Measurements from ENCODE around the gene AP1G2. TPM values are rescaled to one million over a fixed set of nuclear protein-coding genes. Genes with fewer than 3 reads are reported as not detected.

AP1G2 gene
- polyA plus RNA-seq, 2 of the 4 experiments (the other 2 are of a cell fraction): 80.6 to 83.7 TPM

- CTCF ChIA-PET: interaction anchor here (0.6 to 2.8 kb wide), 8 partner anchors 13 to 1886 kb away, joined by 3 to 13 read pairs (median 3); no protein-coding TSS in a partner anchor
Observed at GRCh38 chr14:23523229-23524016, 44.2 kb downstream of the AP1G2 start.

GRCh38 chr14:23522643-23523198 is 44.9 kb downstream of the AP1G2 start:
- no peaks in the 10 kb centered on the region for H3K4me1 ChIP-seq
- no peak overlapping the region for H3K27ac ChIP-seq
- no peak overlapping the region for H3K4me3 ChIP-seq
- CTCF ChIA-PET: interaction anchor here (0.6 to 2.8 kb wide), 7 partner anchors 12 to 1886 kb away, joined by 3 to 13 read pairs (median 3); no protein-coding TSS in a partner anchor
- POLR2A ChIA-PET: no interaction called here
- no peak for DNase-seq (ENCODE audit: low read depth in 1 of 2, low spot score in 1 of 2)
- H3K4me2 ChIP-seq: no peak overlapping the region
- no peak for FAIRE-seq
- TF ChIP-seq HOXB13 (CRISPR knock-in tag; IDR thresholded peaks at IDR 0.05; ENCODE audit: low read depth): no peak
- no peak for TF ChIP-seq KDM1A (IDR thresholded peaks at IDR 0.05; ENCODE audit: low read depth)
- no peak for TF ChIP-seq MAFK (IDR thresholded peaks at IDR 0.05; ENCODE audit: partially characterized antibody)
- TF ChIP-seq SREBF2 (IDR thresholded peaks at IDR 0.05): no peak
- no peak for TF ChIP-seq ZFP36 (IDR thresholded peaks at IDR 0.05; ENCODE audit: borderline replicate concordance, partially characterized antibody)
- TF ChIP-seq, protein P1, sequence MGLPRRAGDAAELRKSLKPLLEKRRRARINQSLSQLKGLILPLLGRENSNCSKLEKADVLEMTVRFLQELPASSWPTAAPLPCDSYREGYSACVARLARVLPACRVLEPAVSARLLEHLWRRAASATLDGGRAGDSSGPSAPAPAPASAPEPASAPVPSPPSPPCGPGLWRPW (IDR thresholded peaks at IDR 0.05): no peak
- TF ChIP-seq RFX5 (IDR thresholded peaks at IDR 0.05): no peak
- TF ChIP-seq, protein P2, sequence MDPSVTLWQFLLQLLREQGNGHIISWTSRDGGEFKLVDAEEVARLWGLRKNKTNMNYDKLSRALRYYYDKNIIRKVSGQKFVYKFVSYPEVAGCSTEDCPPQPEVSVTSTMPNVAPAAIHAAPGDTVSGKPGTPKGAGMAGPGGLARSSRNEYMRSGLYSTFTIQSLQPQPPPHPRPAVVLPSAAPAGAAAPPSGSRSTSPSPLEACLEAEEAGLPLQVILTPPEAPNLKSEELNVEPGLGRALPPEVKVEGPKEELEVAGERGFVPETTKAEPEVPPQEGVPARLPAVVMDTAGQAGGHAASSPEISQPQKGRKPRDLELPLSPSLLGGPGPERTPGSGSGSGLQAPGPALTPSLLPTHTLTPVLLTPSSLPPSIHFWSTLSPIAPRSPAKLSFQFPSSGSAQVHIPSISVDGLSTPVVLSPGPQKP (IDR thresholded peaks at IDR 0.05; ENCODE audit: low read depth, low read length): no peak
- TF ChIP-seq NPAS2 (CRISPR knock-in tag; IDR thresholded peaks at IDR 0.05; ENCODE audit: borderline replicate concordance): no peak
- no peak for TF ChIP-seq CHD2 (IDR thresholded peaks at IDR 0.05; ENCODE audit: low read length, partially characterized antibody)
- TF ChIP-seq BHLHE40 (IDR thresholded peaks at IDR 0.05; ENCODE audit: low read depth, low read length): no peak
- TF ChIP-seq HEYL (CRISPR knock-in tag; IDR thresholded peaks at IDR 0.05): no peak
- TF ChIP-seq CHD4 (IDR thresholded peaks at IDR 0.05; ENCODE audit: borderline replicate concordance): no peak
- TF ChIP-seq TP53 (CRISPR knock-in tag; IDR thresholded peaks at IDR 0.05): no peak
- no peak for TF ChIP-seq HOXB5 (CRISPR knock-in tag; IDR thresholded peaks at IDR 0.05)
- TF ChIP-seq FOSL2 (IDR thresholded peaks at IDR 0.05): no peak
- no peak for TF ChIP-seq FOSL2 (CRISPR knock-in tag; IDR thresholded peaks at IDR 0.05)
- no peaks in the 10 kb centered on the region for H3K9me3 ChIP-seq
- ATAC-seq: no peak
- 53% methylated on average over 8 of the region's 9 CpGs for WGBS (ENCODE audit: missing lambda C conversion rate)

More at GRCh38 chr14:23523229-23524016, 44.2 kb downstream of the AP1G2 start:
- H3K9me3 ChIP-seq: no peaks in the 10 kb centered on the region
- H3K4me2 ChIP-seq: no peak overlapping the region
- no peak overlapping the region for H3K27ac ChIP-seq
- POLR2A ChIA-PET: no interaction called here
- TF ChIP-seq RNF2 (IDR thresholded peaks at IDR 0.05; ENCODE audit: borderline replicate concordance, low read depth) (no peak), EHF (CRISPR knock-in tag; IDR thresholded peaks at IDR 0.05) (no peak), JUNB (IDR thresholded peaks at IDR 0.05) (no peak), TP53 (CRISPR knock-in tag; IDR thresholded peaks at IDR 0.05) (no peak), HOXA7 (CRISPR knock-in tag; IDR thresholded peaks at IDR 0.05) (no peak), CHD4 (IDR thresholded peaks at IDR 0.05; ENCODE audit: borderline replicate concordance) (no peak), POLR2A (IDR thresholded peaks at IDR 0.05; ENCODE audit: low read length) (no peak), MYC (IDR thresholded peaks at IDR 0.05; ENCODE audit: borderline replicate concordance, low read length) (no peak), RAD21 (conservative IDR thresholded peaks at IDR 0.05 in 1 of 2, IDR thresholded peaks at IDR 0.05 in 1 of 2) (no peak), RARB (CRISPR knock-in tag; IDR thresholded peaks at IDR 0.05) (no peak), KDM1A (IDR thresholded peaks at IDR 0.05; ENCODE audit: low read depth) (no peak), CBX2 (IDR thresholded peaks at IDR 0.05; ENCODE audit: borderline replicate concordance, low read depth) (no peak), BHLHE40 (IDR thresholded peaks at IDR 0.05; ENCODE audit: low read depth, low read length) (no peak), SREBF2 (IDR thresholded peaks at IDR 0.05) (no peak), NR3C1 (IDR thresholded peaks at IDR 0.05) (no peak), TFCP2L1 (CRISPR knock-in tag; IDR thresholded peaks at IDR 0.05) (no peak), BCL3 (IDR thresholded peaks at IDR 0.05) (no peak)
- TF ChIP-seq, protein P3, sequence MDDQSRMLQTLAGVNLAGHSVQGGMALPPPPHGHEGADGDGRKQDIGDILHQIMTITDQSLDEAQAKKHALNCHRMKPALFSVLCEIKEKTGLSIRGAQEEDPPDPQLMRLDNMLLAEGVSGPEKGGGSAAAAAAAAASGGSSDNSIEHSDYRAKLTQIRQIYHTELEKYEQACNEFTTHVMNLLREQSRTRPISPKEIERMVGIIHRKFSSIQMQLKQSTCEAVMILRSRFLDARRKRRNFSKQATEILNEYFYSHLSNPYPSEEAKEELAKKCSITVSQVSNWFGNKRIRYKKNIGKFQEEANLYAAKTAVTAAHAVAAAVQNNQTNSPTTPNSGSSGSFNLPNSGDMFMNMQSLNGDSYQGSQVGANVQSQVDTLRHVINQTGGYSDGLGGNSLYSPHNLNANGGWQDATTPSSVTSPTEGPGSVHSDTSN (IDR thresholded peaks at IDR 0.05): no peak
- H3K4me3 ChIP-seq: no peak overlapping the region
- FAIRE-seq: no peak
- no peak for DNase-seq (ENCODE audit: low read depth in 1 of 2, low spot score in 1 of 2)
- H3K4me1 ChIP-seq: no peaks in the 10 kb centered on the region
- WGBS (ENCODE audit: missing lambda C conversion rate): 72% methylated on average over 13 of the region's 16 CpGs
- no peak for ATAC-seq

Measured in A549 (cell line).